Stimulated activated CD8-positive, alpha-beta memory T cell treated with anti-CD3 and anti-CD28 coated beads, Interleukin-4, amount 100 ng/mL, for 1 hour (primary cell): Measurements from ENCODE around the gene LDHA.

Source experiments
- DNase-seq, 2 donors: peaks; one replicate each; pipeline ENCODE4 v3.0.0-alpha.2; 2020; ENCODE audit warnings: low read depth in 2 of 2, low spot score in 1 of 2

The LDHA gene

GRCh38 chr11:18394275-18394927, at the start of gene LDHA:
Gene LDHA, plus strand, starts transcription at chr11:18394563. Its CDS starts 2,280 bp downstream, at chr11:18396843.
- peak; percentile 98 to 99 for DNase-seq

GRCh38 chr11:18347471-18348125, 46.8 kb upstream of the LDHA start:
- no peak for DNase-seq

GRCh38 chr11:18352581-18352980, 41.8 kb upstream of the LDHA start:
- DNase-seq, result no peak

GRCh38 chr11:18358646-18359045, 35.7 kb upstream of the LDHA start:
- no peak for DNase-seq

- no peak for DNase-seq
Measured at GRCh38 chr11:18361154-18361553, 33.2 kb upstream of the LDHA start.

GRCh38 chr11:18364495-18365073, 29.8 kb upstream of the LDHA start:
- DNase-seq, result no peak

GRCh38 chr11:18365741-18366140, 28.6 kb upstream of the LDHA start:
- no peak for DNase-seq

GRCh38 chr11:18366286-18366685, 28.1 kb upstream of the LDHA start:
- no peak for DNase-seq

- no peak for DNase-seq
Measured at GRCh38 chr11:18367431-18367830, 26.9 kb upstream of the LDHA start.

- no peak for DNase-seq
Measured at GRCh38 chr11:18368221-18368620, 26.1 kb upstream of the LDHA start.

- no peak for DNase-seq
Measured at GRCh38 chr11:18369398-18369797, 25.0 kb upstream of the LDHA start.

GRCh38 chr11:18371279-18371678, 23.1 kb upstream of the LDHA start:
- DNase-seq, result no peak

GRCh38 chr11:18372201-18372600, 22.2 kb upstream of the LDHA start:
- DNase-seq, result no peak

- no peak for DNase-seq
Measured at GRCh38 chr11:18374956-18375355, 19.4 kb upstream of the LDHA start.

GRCh38 chr11:18375941-18376340, 18.4 kb upstream of the LDHA start:
- no peak for DNase-seq

GRCh38 chr11:18379201-18379600, 15.2 kb upstream of the LDHA start:
- DNase-seq, result no peak

- peak in 1 of 2 donors; percentile 32 for DNase-seq
Measured at GRCh38 chr11:18383388-18384156, 10.8 kb upstream of the LDHA start.

GRCh38 chr11:18384157-18384641, 10.2 kb upstream of the LDHA start:
- DNase-seq, result no peak

- no peak for DNase-seq
Measured at GRCh38 chr11:18390088-18390487, 4.3 kb upstream of the LDHA start.

- DNase-seq, result no peak
Measured at GRCh38 chr11:18392434-18393321, 1.7 kb upstream of the LDHA start.
